OCI-LY1 (cell line): ENCODE data around the gene ZNF892.

Experiments
- H2AFZ ChIP-seq: fragments of 200-600 bp; sonication (generic), shearing (Covaris generic); 2 replicates; pipeline ENCODE4 v1.6.0; 2014; ENCODE audit warnings: antibody characterized with exemption, mild to moderate bottlenecking, low read length
- H3F3A ChIP-seq: fragments of 200-600 bp; sonication (generic), shearing (Covaris generic); 2 replicates; pipeline ENCODE4 v1.6.0; 2014; ENCODE audit warnings: mild to moderate bottlenecking, antibody characterized with exemption, low read length, moderate library complexity; ENCODE audit not compliant: insufficient read depth
- H3K27ac ChIP-seq: fragments of 200-600 bp; sonication (generic); 2 replicates; pipeline ENCODE4 v1.5.1; 2014; ENCODE audit warnings: low read length, mixed run types, mild to moderate bottlenecking, low read depth; ENCODE audit not compliant: poor library complexity, severe bottlenecking
- H3K27me3 ChIP-seq: fragments of 200-600 bp; sonication (generic); 2 replicates; pipeline ENCODE4 v1.6.0; 2014; ENCODE audit warnings: antibody characterized with exemption, mild to moderate bottlenecking, low read length, moderate library complexity; ENCODE audit not compliant: insufficient read depth
- H3K36me3 ChIP-seq: fragments of 200-600 bp; sonication (generic); 2 replicates; pipeline ENCODE4 v1.6.1; 2014; ENCODE audit warnings: mild to moderate bottlenecking, antibody characterized with exemption, low read length, moderate library complexity, mixed read lengths; ENCODE audit not compliant: insufficient read depth
- H3K4me1 ChIP-seq: fragments of 200-600 bp; sonication (generic); 2 replicates; pipeline ENCODE4 v1.5.1; 2014; ENCODE audit warnings: mild to moderate bottlenecking, low read length, moderate library complexity; ENCODE audit not compliant: insufficient read depth, severe bottlenecking
- H3K4me2 ChIP-seq: fragments of 200-600 bp; sonication (generic), shearing (Covaris generic); 2 replicates; pipeline ENCODE4 v1.6.1; 2014; ENCODE audit warnings: low read length
- H3K4me3 ChIP-seq: fragments of 200-600 bp; sonication (generic); 2 replicates; pipeline ENCODE4 v1.5.1; 2014; ENCODE audit warnings: low read length, low read depth, mild to moderate bottlenecking, mixed read lengths; ENCODE audit not compliant: poor library complexity, severe bottlenecking
- H3K79me2 ChIP-seq: fragments of 200-600 bp; shearing (Covaris generic); 2 replicates; pipeline ENCODE4 v1.6.1; 2016; ENCODE audit warnings: mixed run types, low read length, mixed read lengths; ENCODE audit not compliant: insufficient read depth
- H3K9ac ChIP-seq: fragments of 200-600 bp; sonication (generic), shearing (Covaris generic); 2 replicates; pipeline ENCODE4 v1.6.1; 2014; ENCODE audit warnings: mild to moderate bottlenecking, low read length, mixed read lengths
- H3K9me2 ChIP-seq: fragments of 200-600 bp; sonication (generic), shearing (Covaris generic); 2 replicates; pipeline ENCODE4 v1.6.1; 2014; ENCODE audit warnings: low read depth, mild to moderate bottlenecking, low read length, mixed read lengths
- H3K9me3 ChIP-seq: fragments of 200-600 bp; shearing (Covaris generic); 2 replicates; pipeline ENCODE4 v1.6.1; 2014; ENCODE audit warnings: low read length, mixed read lengths
- H4K20me1 ChIP-seq: fragments of 200-600 bp; sonication (generic), shearing (Covaris generic); 2 replicates; pipeline ENCODE4 v1.6.0; 2016; ENCODE audit warnings: mild to moderate bottlenecking, low read length; ENCODE audit not compliant: insufficient read depth
- EZH2 ChIP-seq: fragments of 200-600 bp; sonication (generic), shearing (Covaris generic); IDR thresholded peaks from 2 replicates; pipeline ENCODE4 v1.8.0; 2017; ENCODE audit warnings: borderline replicate concordance, mixed run types, mild to moderate bottlenecking, antibody characterized with exemption, low read length, moderate library complexity, mixed read lengths
- TF ChIP-seq, protein P1 (sequence below): fragments of 200-600 bp; sonication (generic), shearing (Covaris generic); IDR thresholded peaks from 2 replicates; pipeline ENCODE4 v1.5.1; 2017; ENCODE audit warnings: mild to moderate bottlenecking, antibody characterized with exemption, low read length, moderate library complexity, mixed read lengths

Gene ZNF892

DNA sequence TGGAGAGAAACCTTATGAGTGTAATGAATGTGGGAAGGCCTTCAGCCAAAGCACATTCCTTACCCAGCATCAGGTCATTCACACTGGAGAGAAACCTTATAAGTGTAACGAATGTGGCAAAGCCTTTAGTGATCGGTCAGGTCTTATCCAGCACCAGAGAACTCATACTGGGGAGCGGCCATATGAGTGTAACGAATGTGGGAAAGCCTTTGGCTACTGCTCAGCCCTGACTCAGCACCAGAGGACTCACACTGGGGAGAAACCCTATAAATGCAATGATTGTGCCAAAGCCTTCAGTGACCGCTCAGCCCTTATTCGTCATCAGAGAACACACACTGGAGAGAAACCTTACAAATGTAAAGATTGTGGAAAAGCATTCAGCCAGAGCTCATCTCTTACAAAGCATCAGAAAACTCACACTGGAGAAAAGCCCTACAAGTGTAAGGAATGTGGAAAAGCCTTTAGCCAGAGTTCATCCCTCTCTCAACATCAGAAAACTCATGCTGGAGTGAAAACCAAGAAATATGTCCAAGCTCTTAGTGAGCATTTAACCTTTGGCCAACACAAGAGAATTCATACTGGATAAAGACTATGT lies 7.8 kb downstream of the ZNF892 start:
- H3K4me2 ChIP-seq, result no peak overlapping the region
- peaks cover 38% of the 10 kb centered on the region for H3K36me3 ChIP-seq
- no peak overlapping the region for H3K9ac ChIP-seq
- no peaks in the 10 kb centered on the region for H4K20me1 ChIP-seq
- no peaks in the 10 kb centered on the region for H3K9me2 ChIP-seq
- no peak overlapping the region for H3K4me3 ChIP-seq
- no peaks in the 10 kb centered on the region for H3K27me3 ChIP-seq
- H3K9me3 ChIP-seq, result peaks cover 81% of the 10 kb centered on the region
- H3K27ac ChIP-seq, result no peak overlapping the region
- no peaks in the 10 kb centered on the region for H3K79me2 ChIP-seq
- H2AFZ ChIP-seq, result no peak overlapping the region
- no peaks in the 10 kb centered on the region for H3F3A ChIP-seq
- no peaks in the 10 kb centered on the region for H3K4me1 ChIP-seq
- no peak for TF ChIP-seq EZH2
- TF ChIP-seq, protein P1, sequence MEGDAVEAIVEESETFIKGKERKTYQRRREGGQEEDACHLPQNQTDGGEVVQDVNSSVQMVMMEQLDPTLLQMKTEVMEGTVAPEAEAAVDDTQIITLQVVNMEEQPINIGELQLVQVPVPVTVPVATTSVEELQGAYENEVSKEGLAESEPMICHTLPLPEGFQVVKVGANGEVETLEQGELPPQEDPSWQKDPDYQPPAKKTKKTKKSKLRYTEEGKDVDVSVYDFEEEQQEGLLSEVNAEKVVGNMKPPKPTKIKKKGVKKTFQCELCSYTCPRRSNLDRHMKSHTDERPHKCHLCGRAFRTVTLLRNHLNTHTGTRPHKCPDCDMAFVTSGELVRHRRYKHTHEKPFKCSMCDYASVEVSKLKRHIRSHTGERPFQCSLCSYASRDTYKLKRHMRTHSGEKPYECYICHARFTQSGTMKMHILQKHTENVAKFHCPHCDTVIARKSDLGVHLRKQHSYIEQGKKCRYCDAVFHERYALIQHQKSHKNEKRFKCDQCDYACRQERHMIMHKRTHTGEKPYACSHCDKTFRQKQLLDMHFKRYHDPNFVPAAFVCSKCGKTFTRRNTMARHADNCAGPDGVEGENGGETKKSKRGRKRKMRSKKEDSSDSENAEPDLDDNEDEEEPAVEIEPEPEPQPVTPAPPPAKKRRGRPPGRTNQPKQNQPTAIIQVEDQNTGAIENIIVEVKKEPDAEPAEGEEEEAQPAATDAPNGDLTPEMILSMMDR, result no peak

- Histone ChIP-seq H3K9ac (no peak overlapping the region), H3K4me2 (no peak overlapping the region), H3F3A (no peaks in the 10 kb centered on the region), H3K27ac (no peak overlapping the region), H3K27me3 (no peaks in the 10 kb centered on the region), H3K4me3 (no peak overlapping the region), H2AFZ (no peak overlapping the region), H3K9me3 (peaks cover 55% of the 10 kb centered on the region), H3K4me1 (no peaks in the 10 kb centered on the region), H4K20me1 (no peaks in the 10 kb centered on the region), H3K9me2 (no peaks in the 10 kb centered on the region), H3K36me3 (no peaks in the 10 kb centered on the region), H3K79me2 (no peaks in the 10 kb centered on the region)
- TF ChIP-seq, protein P1, result no peak
- TF ChIP-seq EZH2, result no peak
Observed at GRCh38 chr2:95220449-95220848, 13.1 kb downstream of the ZNF892 start.

DNA sequence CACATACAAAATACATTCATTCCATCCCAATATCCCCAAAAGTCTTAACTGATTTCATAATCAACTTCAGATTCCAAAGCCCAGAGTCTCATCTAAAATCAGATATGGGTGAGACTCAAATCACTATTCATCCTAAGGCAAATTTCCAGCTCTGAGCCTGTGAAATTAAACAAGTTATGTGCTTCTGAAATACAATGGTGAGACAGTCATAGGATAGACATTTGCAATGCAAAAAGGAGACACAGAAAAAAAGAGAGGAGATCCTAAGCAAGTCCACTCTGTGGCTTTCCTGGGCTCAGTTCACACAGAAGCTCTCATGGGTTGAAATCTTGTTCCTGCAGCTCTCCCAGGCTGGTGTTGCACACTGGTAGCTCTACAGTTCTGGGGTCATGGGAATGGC lies 18.3 kb downstream of the ZNF892 start:
- Histone ChIP-seq H3K9me2 (no peaks in the 10 kb centered on the region), H3K27me3 (no peaks in the 10 kb centered on the region), H4K20me1 (no peaks in the 10 kb centered on the region), H3K27ac (no peak overlapping the region), H3K36me3 (no peaks in the 10 kb centered on the region), H3K4me3 (no peak overlapping the region), H3K79me2 (no peaks in the 10 kb centered on the region), H3K4me1 (no peaks in the 10 kb centered on the region), H2AFZ (no peak overlapping the region), H3K9me3 (peaks cover 9% of the 10 kb centered on the region; the same call in 1 of the 2 replicates), H3K9ac (no peak overlapping the region), H3K4me2 (no peak overlapping the region), H3F3A (no peaks in the 10 kb centered on the region)
- TF ChIP-seq, protein P1, result no peak
- no peak for TF ChIP-seq EZH2
